GM06990 (cell line): ENCODE measurements around the gene FAM98C.

Experiments
- DNase-seq: peaks from one replicate; pipeline ENCODE4 v3.0.0-alpha.2; 2011; ENCODE audit not compliant: insufficient read length; ENCODE audit errors: extremely low read depth
- H3K27me3 ChIP-seq: replicated peaks from 2 replicates; pipeline ENCODE4 v1.6.0; 2011; ENCODE audit warnings: low read length; ENCODE audit not compliant: control insufficient read depth, insufficient read depth
- H3K36me3 ChIP-seq: 2 replicates; pipeline ENCODE4 v1.5.1; 2011; ENCODE audit warnings: low read length; ENCODE audit not compliant: control insufficient read depth, insufficient read depth
- H3K4me3 ChIP-seq: replicated peaks from 2 replicates; pipeline ENCODE4 v1.5.1; 2011; ENCODE audit warnings: low read depth, mild to moderate bottlenecking, control low read depth, low read length
- TF ChIP-seq, protein P1 (sequence below): IDR thresholded peaks from 2 replicates; pipeline ENCODE4 v1.5.1; 2011; ENCODE audit warnings: low read length, control low read depth, mild to moderate bottlenecking, inconsistent platforms; ENCODE audit not compliant: insufficient read depth, poor library complexity, severe bottlenecking

Gene FAM98C

DNA sequence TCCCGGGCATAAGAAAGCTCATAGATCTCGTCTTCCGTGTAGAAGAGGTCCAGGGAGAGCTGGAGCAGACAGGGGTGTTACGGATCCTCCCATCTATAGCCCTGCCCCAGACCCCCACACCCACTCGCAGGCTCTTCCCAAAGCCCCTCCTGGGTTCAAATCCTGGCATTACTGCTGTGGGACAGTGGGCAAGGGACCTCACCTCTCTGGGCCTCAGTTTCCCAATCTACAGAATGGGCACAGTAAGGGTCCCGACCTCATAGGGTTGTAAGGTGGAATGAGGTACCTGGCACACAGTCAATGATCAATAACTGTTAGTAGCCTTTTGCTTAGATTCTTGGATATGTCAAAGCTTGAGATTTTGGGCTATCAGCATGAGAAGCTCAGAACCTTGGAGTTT is 10.5 kb downstream of the FAM98C start:
- DNase-seq, result no peak
- Histone ChIP-seq H3K36me3 (no peaks in the 10 kb centered on the region), H3K27me3 (no peaks in the 10 kb centered on the region), H3K4me3 (no peak overlapping the region)
- TF ChIP-seq, protein P1, sequence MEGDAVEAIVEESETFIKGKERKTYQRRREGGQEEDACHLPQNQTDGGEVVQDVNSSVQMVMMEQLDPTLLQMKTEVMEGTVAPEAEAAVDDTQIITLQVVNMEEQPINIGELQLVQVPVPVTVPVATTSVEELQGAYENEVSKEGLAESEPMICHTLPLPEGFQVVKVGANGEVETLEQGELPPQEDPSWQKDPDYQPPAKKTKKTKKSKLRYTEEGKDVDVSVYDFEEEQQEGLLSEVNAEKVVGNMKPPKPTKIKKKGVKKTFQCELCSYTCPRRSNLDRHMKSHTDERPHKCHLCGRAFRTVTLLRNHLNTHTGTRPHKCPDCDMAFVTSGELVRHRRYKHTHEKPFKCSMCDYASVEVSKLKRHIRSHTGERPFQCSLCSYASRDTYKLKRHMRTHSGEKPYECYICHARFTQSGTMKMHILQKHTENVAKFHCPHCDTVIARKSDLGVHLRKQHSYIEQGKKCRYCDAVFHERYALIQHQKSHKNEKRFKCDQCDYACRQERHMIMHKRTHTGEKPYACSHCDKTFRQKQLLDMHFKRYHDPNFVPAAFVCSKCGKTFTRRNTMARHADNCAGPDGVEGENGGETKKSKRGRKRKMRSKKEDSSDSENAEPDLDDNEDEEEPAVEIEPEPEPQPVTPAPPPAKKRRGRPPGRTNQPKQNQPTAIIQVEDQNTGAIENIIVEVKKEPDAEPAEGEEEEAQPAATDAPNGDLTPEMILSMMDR, result no peak

DNA sequence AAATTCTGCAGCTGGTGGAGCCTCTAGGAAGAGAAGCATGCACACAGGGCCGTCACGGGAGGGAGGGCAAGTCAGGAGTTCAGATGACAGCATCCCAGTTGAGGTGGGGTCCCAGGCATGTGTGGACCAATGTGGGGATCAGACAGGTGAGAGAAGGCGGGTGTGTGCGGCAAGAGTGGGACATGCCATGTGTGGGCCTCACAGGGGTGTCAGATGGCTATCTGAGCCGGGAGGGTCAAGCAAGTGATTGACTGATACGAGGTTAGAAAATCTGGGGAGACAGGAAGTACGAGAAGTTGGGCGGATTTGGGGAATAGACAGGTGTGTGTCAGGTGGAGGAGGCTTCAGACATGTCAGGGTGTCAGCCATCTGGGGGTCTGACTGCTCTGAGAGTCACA is 14.3 kb downstream of the FAM98C start:
- Histone ChIP-seq H3K27me3 (no peaks in the 10 kb centered on the region; the same call in 1 of the 2 replicates), H3K36me3 (no peaks in the 10 kb centered on the region), H3K4me3 (no peak overlapping the region)
- DNase-seq, result no peak
- TF ChIP-seq, protein P1, result no peak

DNA sequence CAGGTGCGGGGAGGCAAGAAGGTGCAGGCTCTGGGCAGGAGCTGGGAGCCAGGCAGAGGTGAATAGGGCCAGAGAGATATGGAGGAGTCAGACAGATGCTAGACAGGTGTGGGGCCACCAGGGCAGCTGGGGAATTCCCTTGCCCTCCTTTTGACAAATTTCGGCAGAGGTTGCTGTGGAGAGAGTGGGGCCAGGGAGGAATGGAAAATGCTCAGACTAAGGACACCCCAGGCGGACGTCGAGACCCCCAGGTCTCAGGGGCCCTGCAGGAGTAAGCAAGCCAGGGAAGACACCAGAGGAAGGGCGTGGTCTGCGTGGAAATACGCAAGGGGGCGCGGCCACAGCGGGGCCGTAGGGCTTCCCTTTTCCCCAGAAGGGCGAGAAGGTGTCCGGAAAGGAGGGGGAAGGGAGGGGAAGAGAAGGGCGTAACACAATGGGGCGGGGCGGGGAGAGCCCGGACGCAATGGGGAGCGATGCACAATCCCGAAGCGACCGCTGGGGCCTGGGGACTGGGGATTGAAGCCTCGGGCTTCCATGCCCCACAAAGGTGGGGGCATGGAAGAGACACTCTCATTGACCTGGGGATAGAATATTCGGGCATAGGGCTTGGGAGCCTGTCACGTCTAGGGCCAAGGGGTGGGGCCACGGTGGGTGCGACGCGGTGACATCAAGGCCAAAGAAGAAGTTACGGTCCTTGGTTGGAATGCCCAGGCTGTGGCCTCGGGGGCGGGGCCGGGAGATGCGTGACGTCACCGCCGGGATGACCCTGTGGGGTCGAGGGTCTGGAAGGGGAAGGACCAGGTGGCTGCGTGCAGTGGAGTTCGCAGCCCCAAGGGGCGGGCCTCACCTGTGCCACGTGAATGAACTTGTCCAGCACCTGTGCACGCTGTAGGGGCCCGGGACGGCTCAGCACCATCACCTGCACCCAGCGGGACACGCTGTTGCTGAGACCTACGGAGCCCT is 14.9 kb downstream of the FAM98C start:
- DNase-seq, result peak; percentile 67
- Histone ChIP-seq H3K36me3 (no peaks in the 10 kb centered on the region), H3K27me3 (no peaks in the 10 kb centered on the region; the same call in 1 of the 2 replicates), H3K4me3 (peak overlapping the region; percentile 49)
- TF ChIP-seq, protein P1, result no peak

DNA sequence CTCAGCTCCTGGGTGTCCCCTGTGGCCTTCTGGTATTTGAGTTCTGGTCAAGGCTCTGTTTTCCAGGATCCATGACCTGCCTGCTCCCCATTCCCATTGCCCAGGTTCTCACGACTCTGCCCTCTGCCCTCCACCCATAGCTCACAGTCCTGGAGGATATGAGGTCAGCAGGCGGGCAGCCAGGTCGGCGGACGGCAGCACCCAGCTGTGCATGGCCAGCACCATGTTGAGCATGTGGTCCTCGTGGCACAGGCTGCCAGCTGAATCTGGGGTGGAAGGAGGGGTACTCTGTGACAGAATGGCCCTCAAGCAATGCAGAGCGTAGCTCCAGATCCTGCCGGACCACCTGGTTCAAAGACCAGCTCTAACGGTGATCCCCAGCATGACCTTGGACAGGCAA is 18.0 kb downstream of the FAM98C start:
- no peak for DNase-seq
- Histone ChIP-seq H3K4me3 (no peak overlapping the region), H3K36me3 (no peaks in the 10 kb centered on the region), H3K27me3 (no peaks in the 10 kb centered on the region; the same call in 1 of the 2 replicates)
- TF ChIP-seq, protein P1, result no peak

DNA sequence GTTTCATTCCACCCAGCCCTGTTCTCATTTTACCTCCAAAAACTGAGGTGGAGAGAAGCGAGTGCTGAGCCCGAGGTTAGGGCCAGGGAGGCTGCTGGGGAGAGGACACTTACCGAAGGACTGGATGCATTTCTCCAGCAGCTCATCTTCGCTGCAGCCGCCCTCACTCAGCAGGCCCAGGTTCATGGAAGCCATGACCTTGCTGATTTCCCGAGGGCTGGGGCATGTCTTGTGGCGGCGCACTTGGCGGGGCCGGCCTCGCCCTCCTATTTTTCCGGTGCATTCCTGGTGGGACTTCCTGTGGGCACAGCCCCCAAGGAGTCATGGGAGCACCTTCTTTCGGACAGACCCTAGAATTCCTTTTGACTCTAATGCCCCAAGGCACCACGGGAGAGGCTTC is 19.0 kb downstream of the FAM98C start:
- TF ChIP-seq, protein P1, result no peak
- Histone ChIP-seq H3K4me3 (no peak overlapping the region), H3K36me3 (no peaks in the 10 kb centered on the region), H3K27me3 (no peaks in the 10 kb centered on the region; the same call in 1 of the 2 replicates)
- DNase-seq, result no peak
